Measurements from ENCODE around the gene SLC23A3.

DNA sequence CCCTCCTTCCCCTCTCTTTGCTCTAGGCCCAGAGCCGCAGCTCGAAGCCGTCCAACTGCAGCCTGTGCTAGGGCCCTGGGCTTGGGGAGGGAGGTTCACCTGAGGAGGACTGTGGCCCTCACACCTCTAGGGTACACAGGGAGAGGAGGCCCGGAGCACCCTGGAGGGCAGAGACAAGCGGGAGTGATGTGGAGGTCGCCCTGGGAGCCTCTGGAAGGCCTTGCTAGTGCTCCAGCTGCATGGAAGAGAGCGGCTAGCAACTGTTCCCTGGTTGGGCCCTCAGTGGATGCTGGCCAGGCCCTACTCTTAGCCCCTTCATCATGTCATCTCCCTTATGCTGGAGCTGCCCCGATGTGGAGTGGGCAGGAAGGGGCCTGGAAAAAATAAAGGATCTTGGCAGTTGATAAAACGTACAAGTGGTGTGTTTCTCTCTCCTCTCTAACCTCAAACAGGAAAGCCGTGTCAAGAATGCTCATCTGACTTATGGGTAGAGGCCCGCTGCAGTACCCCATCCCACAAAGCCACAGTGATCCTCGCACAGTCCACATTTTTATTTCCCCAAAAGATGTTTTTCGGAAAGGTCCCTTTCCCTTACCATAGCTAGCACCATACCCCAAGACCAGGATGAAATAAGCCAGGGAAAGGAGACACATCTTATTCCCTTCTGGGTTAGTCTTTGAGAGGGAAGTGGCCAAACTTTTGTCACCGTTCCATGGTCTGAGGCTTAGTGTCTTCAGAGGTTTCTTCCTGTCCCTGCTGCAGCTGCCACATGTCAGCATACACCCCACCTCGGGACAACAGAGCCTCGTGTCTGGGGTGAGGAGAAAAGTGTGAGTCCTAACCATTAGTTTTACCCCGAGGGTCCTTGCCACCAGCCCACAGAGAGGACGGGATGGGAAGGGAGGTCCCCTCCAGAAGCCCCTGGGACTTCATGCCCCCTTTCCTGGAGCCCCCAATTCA is 39.7 kb upstream of the SLC23A3 start:
- TF ChIP-seq, protein P1, sequence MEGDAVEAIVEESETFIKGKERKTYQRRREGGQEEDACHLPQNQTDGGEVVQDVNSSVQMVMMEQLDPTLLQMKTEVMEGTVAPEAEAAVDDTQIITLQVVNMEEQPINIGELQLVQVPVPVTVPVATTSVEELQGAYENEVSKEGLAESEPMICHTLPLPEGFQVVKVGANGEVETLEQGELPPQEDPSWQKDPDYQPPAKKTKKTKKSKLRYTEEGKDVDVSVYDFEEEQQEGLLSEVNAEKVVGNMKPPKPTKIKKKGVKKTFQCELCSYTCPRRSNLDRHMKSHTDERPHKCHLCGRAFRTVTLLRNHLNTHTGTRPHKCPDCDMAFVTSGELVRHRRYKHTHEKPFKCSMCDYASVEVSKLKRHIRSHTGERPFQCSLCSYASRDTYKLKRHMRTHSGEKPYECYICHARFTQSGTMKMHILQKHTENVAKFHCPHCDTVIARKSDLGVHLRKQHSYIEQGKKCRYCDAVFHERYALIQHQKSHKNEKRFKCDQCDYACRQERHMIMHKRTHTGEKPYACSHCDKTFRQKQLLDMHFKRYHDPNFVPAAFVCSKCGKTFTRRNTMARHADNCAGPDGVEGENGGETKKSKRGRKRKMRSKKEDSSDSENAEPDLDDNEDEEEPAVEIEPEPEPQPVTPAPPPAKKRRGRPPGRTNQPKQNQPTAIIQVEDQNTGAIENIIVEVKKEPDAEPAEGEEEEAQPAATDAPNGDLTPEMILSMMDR (IDR thresholded peaks at IDR 0.05), result no peak
- TF ChIP-seq EP300 (IDR thresholded peaks at IDR 0.05), result no peak
- no peak for TF ChIP-seq POLR2A (IDR thresholded peaks at IDR 0.05)
